ENCODE data around the gene LY6G5C. TPM values are rescaled to one million over a fixed set of nuclear protein-coding genes. Genes with fewer than 3 reads are reported as not detected.

Gene LY6G5C
- total and polyA plus RNA-seq, 2 donors (not counting 1 experiment from before 2014, with no cell fraction given): 0.76 to 3.4 TPM

GRCh38 chr6:31654574-31655348 lies 26.1 kb downstream of the LY6G5C start:
- Mint-ChIP-seq H3K4me1 (peaks cover 60% of the 10 kb centered on the region), H3K4me3 (no peak overlapping the region), H3K27ac (no peak overlapping the region), H3K9me3 (ENCODE audit: insufficient read depth) (no peaks in the 10 kb centered on the region), H3K27me3 (no peaks in the 10 kb centered on the region)
- POLR2A ChIA-PET: interaction anchor here (0.6 to 1.3 kb wide), 2 partner anchors 10 to 31 kb away, joined by 3 to 6 read pairs; partner anchors contain the start of gene GPANK1
- 93% methylated on average over 3 of the region's 8 CpGs for WGBS (ENCODE audit: insufficient coverage)
- Histone ChIP-seq H4K20me1 (ENCODE audit: control insufficient read depth, insufficient read depth, low read length, poor library complexity, severe bottlenecking) (peaks cover 23% of the 10 kb centered on the region), H3K36me3 (replicated peaks in 1 of 2; ENCODE audit: control extremely low read depth in 1 of 2, control insufficient read depth in 1 of 2, extremely low read depth in 1 of 2, insufficient read depth in 2 of 2, low read length in 1 of 2) (peaks cover 0 to 27% of the 10 kb centered on the region in 2 experiments), H3K27me3 (replicated peaks in 1 of 4; ENCODE audit: control extremely low read depth in 1 of 4, control insufficient read depth in 3 of 4, insufficient read depth in 4 of 4, low read length in 3 of 4) (no peaks in the 10 kb centered on the region), H3K9ac (ENCODE audit: low read length) (no peak overlapping the region), H2AFZ (ENCODE audit: insufficient read depth, low read depth, low read length, poor library complexity, severe bottlenecking) (no peak overlapping the region), H3K4me2 (replicated peaks; ENCODE audit: low read depth, low read length, poor library complexity, severe bottlenecking) (no peak overlapping the region), H3K79me2 (ENCODE audit: control insufficient read depth, insufficient read depth, low read length) (peaks cover 88% of the 10 kb centered on the region), H3K9me3 (ENCODE audit: control extremely low read depth in 1 of 3, control insufficient read depth in 2 of 3, insufficient read depth in 1 of 3, low read length in 2 of 3) (no peaks in the 10 kb centered on the region), H3K4me3 (ENCODE audit: control extremely low read depth in 1 of 5, extremely low read depth in 1 of 5, insufficient read depth in 1 of 5, low read depth in 2 of 5, low read length in 4 of 5) (no peak overlapping the region), H3K27ac (ENCODE audit: low read length in 2 of 2) (no peak overlapping the region), H3K4me1 (ENCODE audit: control insufficient read depth in 2 of 2, insufficient read depth in 2 of 2, low read length in 2 of 2) (peaks cover 39 to 45% of the 10 kb centered on the region in 2 donors)
- no peak for ATAC-seq (ENCODE audit: low read depth)
- no peak for DNase-seq
- no peak for TF ChIP-seq EZH2 (IDR thresholded peaks at IDR 0.05; ENCODE audit: borderline replicate concordance, insufficient read depth, low read depth, low read length, poor library complexity, severe bottlenecking)
- TF ChIP-seq CTCF (IDR thresholded peaks at IDR 0.05): no peak
- intact Hi-C loops (cut with micrococcal nuclease): loop anchor here (5.0 to 10.0 kb wide), 2 partner anchors 543 to 1440 kb away; partner anchors contain the start of gene TRIM26
- CTCF ChIA-PET: interaction anchor here (1.3 to 1.9 kb wide), 3 partner anchors 57 to 175 kb away, joined by 3 to 4 read pairs (median 4); no protein-coding TSS in a partner anchor

All from B cell (primary cell).